ENCODE measurements around the gene ZNF862. TPM values are rescaled to one million over a fixed set of nuclear protein-coding genes. Genes with fewer than 3 reads are reported as not detected.

ZNF862 gene
- total RNA-seq, 1 donor from 2014 or later, result 27.4 TPM

GRCh38 chr7:149837564-149838223 is 481 bp upstream of the ZNF862 start:
- H3K36me3 Mint-ChIP-seq, result no peaks in the 10 kb centered on the region
- peak overlapping the region; percentile 76 for H3K4me3 Mint-ChIP-seq
- no peak for TF ChIP-seq CTCF (IDR thresholded peaks at IDR 0.05; ENCODE audit: unreplicated experiment)
- DNase-seq (ENCODE audit: low spot score in 2 of 2, unreplicated experiment in 2 of 2), result no peak
- no peaks in the 10 kb centered on the region for H3K9me3 Mint-ChIP-seq
- H3K4me1 Mint-ChIP-seq, result peaks cover 18% of the 10 kb centered on the region
- H3K27ac Mint-ChIP-seq, result no peak overlapping the region
- H3K27me3 Mint-ChIP-seq (ENCODE audit: low read depth), result peaks cover 35% of the 10 kb centered on the region

GRCh38 chr7:149838992-149839408 is 825 bp downstream of the ZNF862 start:
- H3K4me3 Mint-ChIP-seq, result peak overlapping the region; percentile 76
- peak overlapping the region; percentile 70 for H3K27ac Mint-ChIP-seq
- H3K36me3 Mint-ChIP-seq, result no peaks in the 10 kb centered on the region
- no peak for DNase-seq (ENCODE audit: low spot score in 2 of 2, unreplicated experiment in 2 of 2)
- H3K4me1 Mint-ChIP-seq, result peaks cover 18% of the 10 kb centered on the region
- H3K27me3 Mint-ChIP-seq (ENCODE audit: low read depth), result peaks cover 28% of the 10 kb centered on the region
- H3K9me3 Mint-ChIP-seq, result no peaks in the 10 kb centered on the region
- no peak for TF ChIP-seq CTCF (IDR thresholded peaks at IDR 0.05; ENCODE audit: unreplicated experiment)

DNA sequence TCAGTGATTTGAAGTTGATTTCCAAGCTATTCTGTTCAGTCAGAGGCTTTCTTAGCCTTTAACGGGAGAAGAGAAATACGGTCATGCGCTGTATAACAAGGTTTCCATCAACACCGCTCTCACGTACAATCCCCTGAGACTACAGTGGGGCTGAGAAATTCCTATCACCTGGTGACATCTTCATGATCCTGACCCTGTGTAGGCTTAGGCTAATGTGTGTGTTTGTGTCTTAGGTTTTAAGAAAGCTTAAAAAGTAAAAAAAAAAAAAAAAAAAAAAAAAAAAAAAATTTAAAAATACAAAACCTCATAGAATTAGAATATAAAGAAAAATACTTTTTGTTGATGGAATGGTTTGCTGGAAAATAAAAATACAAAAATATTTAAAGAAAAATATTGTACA is 1.8 kb downstream of the ZNF862 start:
- Mint-ChIP-seq H3K4me3 (peak overlapping the region; percentile 76), H3K4me1 (peaks cover 18% of the 10 kb centered on the region), H3K27me3 (ENCODE audit: low read depth) (peaks cover 18% of the 10 kb centered on the region), H3K36me3 (no peaks in the 10 kb centered on the region), H3K27ac (no peak overlapping the region), H3K9me3 (no peaks in the 10 kb centered on the region)
- no peak for TF ChIP-seq CTCF (IDR thresholded peaks at IDR 0.05; ENCODE audit: unreplicated experiment)
- DNase-seq (ENCODE audit: low spot score in 2 of 2, unreplicated experiment in 2 of 2), result no peak

DNA sequence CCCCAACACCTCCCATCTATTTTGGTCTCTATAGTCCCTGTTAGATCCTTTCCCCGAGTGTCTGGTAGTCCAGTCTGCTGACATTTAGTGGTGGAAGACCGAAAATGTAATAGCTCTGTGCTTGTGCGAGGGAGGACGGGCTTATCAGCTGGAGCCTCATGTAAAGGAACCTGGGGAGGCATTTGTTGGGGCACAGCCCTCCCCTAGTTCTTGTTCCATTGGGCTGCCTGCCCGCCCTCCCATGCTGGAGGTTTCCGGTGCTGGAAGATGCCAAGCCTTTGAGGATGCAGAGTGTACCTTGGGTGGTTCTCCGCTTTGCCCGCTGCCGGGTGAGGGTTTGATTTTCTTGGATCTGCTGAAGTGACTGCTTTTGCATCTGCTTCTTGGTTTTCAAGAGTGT is 5.4 kb downstream of the ZNF862 start:
- H3K4me3 Mint-ChIP-seq, result no peak overlapping the region
- H3K36me3 Mint-ChIP-seq, result peaks cover 6% of the 10 kb centered on the region
- H3K9me3 Mint-ChIP-seq, result no peaks in the 10 kb centered on the region
- peaks cover 15% of the 10 kb centered on the region for H3K4me1 Mint-ChIP-seq
- no peak for TF ChIP-seq CTCF (IDR thresholded peaks at IDR 0.05; ENCODE audit: unreplicated experiment)
- no peak for DNase-seq (ENCODE audit: low spot score in 2 of 2, unreplicated experiment in 2 of 2)
- H3K27ac Mint-ChIP-seq, result no peak overlapping the region
- peaks cover 4% of the 10 kb centered on the region for H3K27me3 Mint-ChIP-seq (ENCODE audit: low read depth)

GRCh38 chr7:149844445-149844844 is 6.3 kb downstream of the ZNF862 start:
- no peak for TF ChIP-seq CTCF (IDR thresholded peaks at IDR 0.05; ENCODE audit: unreplicated experiment)
- Mint-ChIP-seq H3K27me3 (ENCODE audit: low read depth) (peaks cover 4% of the 10 kb centered on the region), H3K9me3 (no peaks in the 10 kb centered on the region), H3K27ac (no peak overlapping the region), H3K36me3 (peaks cover 7% of the 10 kb centered on the region), H3K4me1 (peaks cover 8% of the 10 kb centered on the region), H3K4me3 (no peak overlapping the region)
- DNase-seq (ENCODE audit: low spot score in 2 of 2, unreplicated experiment in 2 of 2), result no peak
